ENCODE measurements around the gene CACNA1G.

The CACNA1G gene

DNA sequence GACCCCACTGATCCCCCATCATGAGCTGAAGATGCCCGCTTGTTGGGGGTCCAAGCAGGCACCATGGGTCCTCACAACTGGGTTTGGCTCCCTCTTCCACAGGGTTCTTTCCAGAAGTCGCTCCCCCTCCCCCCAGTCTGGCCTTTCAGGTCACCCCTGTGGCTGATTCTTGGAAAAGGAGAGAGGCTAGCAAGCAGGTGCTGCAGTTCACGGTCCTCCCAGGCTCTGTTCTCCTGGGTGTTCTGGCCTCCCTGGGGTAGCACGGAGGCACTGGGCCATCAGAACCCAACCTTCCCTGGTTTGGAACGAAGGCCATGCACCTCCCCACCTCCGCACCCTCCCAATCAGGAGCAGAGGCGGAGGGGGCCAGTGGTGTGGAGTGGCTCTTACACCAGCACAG lies 18.9 kb downstream of the CACNA1G start:
- Mint-ChIP-seq H3K9me3 (no peaks in the 10 kb centered on the region), H3K27me3 (ENCODE audit: low read depth) (peaks cover 12% of the 10 kb centered on the region)
- TF ChIP-seq, protein P1, sequence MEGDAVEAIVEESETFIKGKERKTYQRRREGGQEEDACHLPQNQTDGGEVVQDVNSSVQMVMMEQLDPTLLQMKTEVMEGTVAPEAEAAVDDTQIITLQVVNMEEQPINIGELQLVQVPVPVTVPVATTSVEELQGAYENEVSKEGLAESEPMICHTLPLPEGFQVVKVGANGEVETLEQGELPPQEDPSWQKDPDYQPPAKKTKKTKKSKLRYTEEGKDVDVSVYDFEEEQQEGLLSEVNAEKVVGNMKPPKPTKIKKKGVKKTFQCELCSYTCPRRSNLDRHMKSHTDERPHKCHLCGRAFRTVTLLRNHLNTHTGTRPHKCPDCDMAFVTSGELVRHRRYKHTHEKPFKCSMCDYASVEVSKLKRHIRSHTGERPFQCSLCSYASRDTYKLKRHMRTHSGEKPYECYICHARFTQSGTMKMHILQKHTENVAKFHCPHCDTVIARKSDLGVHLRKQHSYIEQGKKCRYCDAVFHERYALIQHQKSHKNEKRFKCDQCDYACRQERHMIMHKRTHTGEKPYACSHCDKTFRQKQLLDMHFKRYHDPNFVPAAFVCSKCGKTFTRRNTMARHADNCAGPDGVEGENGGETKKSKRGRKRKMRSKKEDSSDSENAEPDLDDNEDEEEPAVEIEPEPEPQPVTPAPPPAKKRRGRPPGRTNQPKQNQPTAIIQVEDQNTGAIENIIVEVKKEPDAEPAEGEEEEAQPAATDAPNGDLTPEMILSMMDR (IDR thresholded peaks at IDR 0.05; ENCODE audit: unreplicated experiment in 3 of 3) = no peak

DNA sequence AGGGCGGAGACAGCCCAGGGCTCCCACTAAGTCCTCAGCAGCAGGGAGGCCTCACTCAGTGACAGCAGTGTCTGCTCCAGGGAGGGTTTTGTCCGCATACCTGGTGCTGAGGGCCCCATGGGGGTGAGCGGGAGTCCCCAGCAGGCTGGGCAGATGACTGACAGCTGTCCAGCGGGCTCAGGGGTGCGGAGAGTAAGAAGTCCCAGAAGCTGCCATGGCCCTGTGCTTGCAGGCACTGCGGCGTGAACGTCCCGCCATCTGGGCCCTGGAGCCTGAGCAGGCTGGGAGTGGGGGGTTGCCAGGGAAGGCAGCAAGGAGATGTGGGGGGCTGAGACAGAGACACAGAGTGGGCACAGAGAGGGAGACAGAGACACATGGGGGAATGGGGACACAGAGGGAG lies 20.1 kb downstream of the CACNA1G start:
- Mint-ChIP-seq H3K36me3 (ENCODE audit: low read depth) (peaks cover 30% of the 10 kb centered on the region), H3K27me3 (ENCODE audit: low read depth) (peaks cover 12% of the 10 kb centered on the region), H3K27ac (no peak overlapping the region), H3K4me3 (no peak overlapping the region), H3K4me1 (peaks cover 34% of the 10 kb centered on the region), H3K9me3 (no peaks in the 10 kb centered on the region)
- TF ChIP-seq, protein P1 (IDR thresholded peaks at IDR 0.05; ENCODE audit: unreplicated experiment in 3 of 3) = no peak

More for the DNA sequence above, 18.9 kb downstream of the CACNA1G start:
- Mint-ChIP-seq H3K4me3 (no peak overlapping the region), H3K4me1 (peaks cover 27% of the 10 kb centered on the region), H3K27ac (no peak overlapping the region), H3K36me3 (ENCODE audit: low read depth) (peaks cover 34% of the 10 kb centered on the region)

GRCh38 chr17:50581316-50581715 lies 20.8 kb downstream of the CACNA1G start:
- no peak overlapping the region for H3K4me3 Mint-ChIP-seq
- H3K36me3 Mint-ChIP-seq (ENCODE audit: low read depth) = peaks cover 30% of the 10 kb centered on the region
- peaks cover 12% of the 10 kb centered on the region for H3K27me3 Mint-ChIP-seq (ENCODE audit: low read depth)
- H3K9me3 Mint-ChIP-seq = no peaks in the 10 kb centered on the region
- peaks cover 41% of the 10 kb centered on the region for H3K4me1 Mint-ChIP-seq
- TF ChIP-seq, protein P1 (IDR thresholded peaks at IDR 0.05; ENCODE audit: unreplicated experiment in 3 of 3) = no peak
- H3K27ac Mint-ChIP-seq = no peak overlapping the region

- H3K9me3 Mint-ChIP-seq = no peaks in the 10 kb centered on the region
- H3K4me1 Mint-ChIP-seq = peaks cover 53% of the 10 kb centered on the region
- peaks cover 12% of the 10 kb centered on the region for H3K27me3 Mint-ChIP-seq (ENCODE audit: low read depth)
These were observed 22.2 kb downstream of the CACNA1G start for GRCh38 chr17:50582741-50583140.

GRCh38 chr17:50583641-50584040 lies 23.1 kb downstream of the CACNA1G start:
- Mint-ChIP-seq H3K36me3 (ENCODE audit: low read depth) (peaks cover 22% of the 10 kb centered on the region), H3K27me3 (ENCODE audit: low read depth) (peaks cover 10% of the 10 kb centered on the region), H3K9me3 (no peaks in the 10 kb centered on the region), H3K27ac (peak overlapping the region; percentile 49 to 89 (median 87)), H3K4me3 (peak overlapping the region; percentile 3 to 30 (median 12)), H3K4me1 (peaks cover 60% of the 10 kb centered on the region)
- TF ChIP-seq, protein P1 (IDR thresholded peaks at IDR 0.05; ENCODE audit: unreplicated experiment in 3 of 3) = no peak

More at GRCh38 chr17:50582741-50583140, 22.2 kb downstream of the CACNA1G start:
- H3K4me3 Mint-ChIP-seq = no peak overlapping the region
- TF ChIP-seq, protein P1 (IDR thresholded peaks at IDR 0.05; ENCODE audit: unreplicated experiment in 3 of 3) = no peak
- peaks cover 24% of the 10 kb centered on the region for H3K36me3 Mint-ChIP-seq (ENCODE audit: low read depth)
- peak overlapping the region in 2 of 3 experiments; percentile 20 to 87 for H3K27ac Mint-ChIP-seq

DNA sequence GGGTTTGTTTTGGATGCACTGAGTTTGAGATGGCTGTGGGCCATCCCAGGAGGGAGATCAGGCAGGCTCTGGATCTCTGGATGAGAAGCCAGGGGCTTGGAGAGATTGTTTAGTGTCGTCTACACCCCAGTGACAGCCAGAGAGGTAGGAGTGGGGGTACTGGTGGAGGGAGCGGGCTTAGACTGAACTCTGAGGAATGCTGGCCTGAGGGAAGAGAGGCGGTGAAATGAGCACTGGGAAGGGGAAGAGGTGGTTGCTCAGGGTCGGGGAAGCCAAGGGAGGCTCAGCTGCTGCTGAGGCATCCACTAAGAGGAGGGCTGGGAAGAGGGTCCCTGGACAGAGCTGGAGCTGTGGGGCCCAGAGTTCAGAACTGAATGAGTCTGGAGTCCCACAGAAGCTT lies 23.6 kb downstream of the CACNA1G start:
- Mint-ChIP-seq H3K36me3 (ENCODE audit: low read depth) (peaks cover 17% of the 10 kb centered on the region), H3K9me3 (no peaks in the 10 kb centered on the region), H3K27ac (peak overlapping the region; percentile 49 to 89 (median 87)), H3K27me3 (ENCODE audit: low read depth) (peaks cover 7% of the 10 kb centered on the region), H3K4me3 (peak overlapping the region; percentile 3 to 30 (median 12)), H3K4me1 (peaks cover 64% of the 10 kb centered on the region)
- TF ChIP-seq, protein P1 (IDR thresholded peaks at IDR 0.05; ENCODE audit: unreplicated experiment in 3 of 3) = no peak

Data from nephron (organoid).